RWPE1 (cell line): ENCODE results near the gene PROM2.
"Not testable (repeated sequence)": the region's sequence is repeated elsewhere in the genome, so short reads cannot be mapped to it uniquely, and the experiment has no call there.

Experiments used
- CTCF ChIA-PET: fragments of 350-600 bp; sonication (Branson Sonifier 250); formaldehyde crosslinking; extraction: SDS; loops from one replicate; lab custom pipeline; 2021; lab: Yijun Ruan, JAX
- POLR2A ChIA-PET: fragments of 400-600 bp; formaldehyde crosslinking; extraction: SDS; loops from one replicate; lab custom pipeline; 2020; ENCODE audit warnings: antibody characterized with exemption; ENCODE audit not compliant: low non-redundant PET; lab: Yijun Ruan, JAX
- DNase-seq: peaks from one replicate; pipeline ENCODE4 v3.0.0; 2012; ENCODE audit warnings: low spot score
- H3K27ac ChIP-seq: fragments of 450-650 bp; 2 replicates; pipeline ENCODE4 v1.5.1; 2017
- CTCF ChIP-seq: fragments of 450-650 bp; conservative IDR thresholded peaks from 2 replicates; pipeline ENCODE4 v1.5.1; 2017; ENCODE audit warnings: low read depth, mild to moderate bottlenecking

PROM2 gene

GRCh38 chr2:95267458-95268210, 6.6 kb upstream of the PROM2 start:
- ChIA-PET CTCF (interaction anchor here (1.7 to 2.0 kb wide), 2 partner anchors 10 to 36 kb away, joined by 4 to 9 read pairs; no protein-coding TSS in a partner anchor), POLR2A (no interaction called here)
- DNase-seq, result no peak
- TF ChIP-seq CTCF, result no peak
- no peak overlapping the region for H3K27ac ChIP-seq

GRCh38 chr2:95268211-95269035, 5.8 kb upstream of the PROM2 start:
- no peak for TF ChIP-seq CTCF
- no peak for DNase-seq
- no peak overlapping the region for H3K27ac ChIP-seq
- POLR2A ChIA-PET, result no interaction called here
- CTCF ChIA-PET, result interaction anchor here (1.7 kb wide), 1 partner anchor 37 kb away, joined by 4 read pairs; no protein-coding TSS in a partner anchor

DNA sequence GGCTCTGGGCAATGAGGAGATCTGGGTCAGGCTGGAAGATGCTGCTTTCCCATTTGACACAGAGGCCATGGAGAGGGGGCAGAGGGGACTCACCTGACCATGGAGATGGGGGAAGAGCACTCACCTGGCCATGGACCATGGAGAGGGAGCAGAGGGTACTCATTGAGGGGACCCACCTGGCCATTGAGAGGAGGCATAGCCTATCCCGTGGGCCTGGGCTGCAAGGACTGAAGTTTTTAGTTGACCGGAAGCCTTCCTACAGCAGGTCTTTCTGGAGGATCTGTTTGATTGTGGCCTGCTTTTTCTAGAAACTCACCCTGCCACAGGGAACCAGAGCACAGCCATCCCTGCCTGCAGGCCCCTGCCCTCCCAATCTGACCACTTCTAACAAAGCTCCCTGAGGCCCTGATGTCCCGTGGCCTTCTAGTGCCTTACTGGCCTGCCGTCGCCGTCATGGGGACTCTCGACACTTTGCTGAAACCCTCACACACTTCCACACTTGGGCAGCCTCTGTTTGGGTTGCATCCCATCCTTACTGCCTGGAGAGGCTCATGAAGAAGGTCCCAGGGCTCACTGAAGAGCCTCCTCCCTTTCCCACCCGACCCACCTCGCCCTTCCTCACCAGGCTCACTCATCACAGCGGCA, 5.1 kb upstream of the PROM2 start:
- no peak for TF ChIP-seq CTCF
- no peak overlapping the region for H3K27ac ChIP-seq
- CTCF ChIA-PET, result no interaction called here
- POLR2A ChIA-PET, result no interaction called here
- no peak for DNase-seq

DNA sequence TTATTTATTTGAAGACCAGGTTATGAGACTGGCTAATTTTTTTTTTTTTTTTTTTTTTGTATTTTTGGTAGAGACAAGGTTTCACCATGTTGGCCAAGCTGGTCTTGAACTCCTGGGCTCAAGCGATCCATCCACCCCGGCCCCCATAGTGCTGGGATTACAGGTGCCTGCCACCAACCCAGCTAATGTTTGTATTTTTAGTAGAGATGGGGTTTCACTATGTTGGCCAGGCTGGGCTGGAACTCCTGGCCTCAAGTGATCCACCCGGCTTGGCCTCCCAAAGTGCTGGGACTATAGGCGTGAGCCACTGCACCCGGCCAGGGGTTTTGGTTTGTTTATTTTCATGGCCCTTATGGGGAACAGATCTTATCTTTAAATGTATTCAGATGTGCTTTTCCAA, 4.5 kb upstream of the PROM2 start:
- DNase-seq, H3K27ac ChIP-seq, CTCF ChIA-PET, POLR2A ChIA-PET: not testable (repeated sequence)

DNA sequence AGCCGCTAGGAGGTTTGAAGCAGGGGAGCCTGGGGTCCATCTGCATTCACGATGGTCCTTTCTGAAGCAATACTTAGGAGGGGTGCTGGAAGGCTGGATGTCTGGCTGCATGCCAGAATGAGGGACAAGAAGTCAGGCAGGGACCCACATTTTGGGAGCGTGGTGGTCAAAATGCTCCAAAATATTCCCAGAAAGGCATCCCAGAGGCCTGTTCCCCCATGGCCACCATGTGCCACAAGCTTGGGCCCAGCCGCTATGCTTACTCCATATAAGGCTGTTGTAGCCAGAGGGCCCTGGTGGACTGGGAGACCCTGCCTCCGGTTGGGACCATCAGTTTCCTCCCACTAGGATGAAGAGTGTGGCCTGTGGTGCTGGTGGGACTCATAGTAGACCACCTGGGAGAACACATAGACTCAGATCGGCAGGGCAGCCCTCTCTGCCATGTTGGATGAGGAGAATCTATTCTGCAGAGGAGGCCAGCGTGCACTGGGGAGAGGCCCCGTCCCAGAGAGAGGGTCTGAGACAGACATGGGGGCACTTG, 3.6 kb upstream of the PROM2 start:
- no peak for TF ChIP-seq CTCF
- POLR2A ChIA-PET, result no interaction called here
- no peak overlapping the region for H3K27ac ChIP-seq
- DNase-seq, result no peak
- CTCF ChIA-PET, result interaction anchor here (1.0 kb wide), 1 partner anchor 39 kb away, joined by 4 read pairs; no protein-coding TSS in a partner anchor

- no peak for TF ChIP-seq CTCF
- DNase-seq, result no peak
- CTCF ChIA-PET, result interaction anchor here (1.0 kb wide), 1 partner anchor 40 kb away, joined by 4 read pairs; no protein-coding TSS in a partner anchor
- H3K27ac ChIP-seq, result no peak overlapping the region
- POLR2A ChIA-PET, result no interaction called here
These were observed 2.8 kb upstream of the PROM2 start for GRCh38 chr2:95271381-95271971.
